Measurements from ENCODE around the gene ADCY1.

- TF ChIP-seq POLR2AphosphoS5 (IDR thresholded peaks at IDR 0.05; ENCODE audit: borderline replicate concordance, low read depth, low read length) (no peak), EZH2 (IDR thresholded peaks at IDR 0.05) (no peak), FOXP2 (optimal IDR thresholded peaks at IDR 0.05; ENCODE audit: control extremely low read depth, extremely low read length, insufficient read depth) (no peak)
Measured at GRCh38 chr7:45660201-45660900, 86.2 kb downstream of the ADCY1 start.
